ENCODE data around the gene MOB2. TPM values are rescaled to one million over a fixed set of nuclear protein-coding genes. Genes with fewer than 3 reads are reported as not detected.
A peak's percentile ranks its signal among the peaks of the same experiment; 100 is the strongest.

The MOB2 gene
- total and polyA plus RNA-seq, 8 donors, result 13.7 to 30.4 (median 18.2) TPM

GRCh38 chr11:1484695-1485503 is 1.7 kb downstream of the MOB2 start:
- Histone ChIP-seq H3K4me3 (no peak overlapping the region), H3K36me3 (no peaks in the 10 kb centered on the region), H3K27me3 (no peaks in the 10 kb centered on the region), H3K4me1 (peaks cover 0 to 9% (median 5%) of the 10 kb centered on the region in 3 donors), H3K27ac (peak overlapping the region in 1 of 4 donors; percentile 41), H3K9me3 (no peaks in the 10 kb centered on the region)
- ATAC-seq (no peak), DNase-seq (peak in 3 of 6 donors; percentile 26 to 45 (median 30)), FAIRE-seq (no peak)
- WGBS, 2 donors, result 89 to 90% methylated on average over 20 of the region's 20 CpGs
- no peak for TF ChIP-seq CTCF (IDR thresholded peaks at IDR 0.05)
- intact Hi-C loops (cut with DNase I), result no loop called here

GRCh38 chr11:1484061-1484671 is 2.4 kb downstream of the MOB2 start:
- intact Hi-C loops (cut with DNase I), result no loop called here
- Histone ChIP-seq H3K4me3 (no peak overlapping the region), H3K27me3 (no peaks in the 10 kb centered on the region), H3K9me3 (no peaks in the 10 kb centered on the region), H3K4me1 (peaks cover 0 to 9% (median 5%) of the 10 kb centered on the region in 3 donors), H3K27ac (no peak overlapping the region), H3K36me3 (no peaks in the 10 kb centered on the region)
- WGBS, 2 donors, result 91 to 93% methylated on average over 17 of the region's 17 CpGs
- no peak for ATAC-seq
- TF ChIP-seq CTCF (IDR thresholded peaks at IDR 0.05), result no peak
- FAIRE-seq, result no peak
- peak in 3 of 6 donors; percentile 18 to 51 (median 48) for DNase-seq

GRCh38 chr11:1483445-1483961 is 3.1 kb downstream of the MOB2 start:
- Histone ChIP-seq H3K27ac (no peak overlapping the region), H3K27me3 (no peaks in the 10 kb centered on the region), H3K4me1 (peaks cover 0 to 9% (median 5%) of the 10 kb centered on the region in 3 donors), H3K9me3 (no peaks in the 10 kb centered on the region), H3K36me3 (no peaks in the 10 kb centered on the region), H3K4me3 (no peak overlapping the region)
- DNase-seq (peak in 3 of 6 donors; percentile 8 to 39 (median 25)), ATAC-seq (no peak), FAIRE-seq (no peak)
- TF ChIP-seq CTCF (IDR thresholded peaks at IDR 0.05), result no peak
- intact Hi-C loops (cut with DNase I), result no loop called here
- 64 to 65% methylated on average over 6 of the region's 6 CpGs for WGBS, 2 donors

- H3K27me3 ChIP-seq, result no peaks in the 10 kb centered on the region
- H3K9me3 ChIP-seq, result no peaks in the 10 kb centered on the region
- H3K4me3 ChIP-seq, result no peak overlapping the region
- H3K4me1 ChIP-seq, result peaks cover 0 to 9% (median 5%) of the 10 kb centered on the region in 3 donors
- ATAC-seq, result no peak
- DNase-seq, result peak in 3 of 6 donors; percentile 26 to 72 (median 54)
- no peaks in the 10 kb centered on the region for H3K36me3 ChIP-seq
- FAIRE-seq, result no peak
- intact Hi-C loops (cut with DNase I), result no loop called here
- TF ChIP-seq CTCF (IDR thresholded peaks at IDR 0.05), result no peak
- WGBS, 2 donors, result 87 to 89% methylated on average over 32 of the region's 32 CpGs
- no peak overlapping the region for H3K27ac ChIP-seq
Observed at GRCh38 chr11:1482581-1483444, 3.8 kb downstream of the MOB2 start.

Measured in pancreas (tissue), 10 donors.